Mesendoderm (in vitro differentiated cells): ENCODE measurements around the gene UNC50.

Experiments used
- DNase-seq: peaks from one replicate; pipeline ENCODE4 v3.0.0; 2013
- H2AK5ac ChIP-seq: 2 replicates; pipeline ENCODE4 v1.6.1; 2013; ENCODE audit warnings: low read length, inconsistent platforms
- H2BK120ac ChIP-seq: 2 replicates; pipeline ENCODE4 v1.6.1; 2013; ENCODE audit warnings: low read depth, mild to moderate bottlenecking, low read length, moderate library complexity, mixed read lengths
- H2BK15ac ChIP-seq: replicated peaks from 2 replicates; pipeline ENCODE4 v1.6.1; 2013; ENCODE audit warnings: low read depth, mild to moderate bottlenecking, moderate library complexity
- H2BK5ac ChIP-seq: 2 replicates; pipeline ENCODE4 v1.6.1; 2013; ENCODE audit warnings: low read length, inconsistent platforms
- H3K18ac ChIP-seq: 2 replicates; pipeline ENCODE4 v1.6.1; 2013; ENCODE audit warnings: mild to moderate bottlenecking, low read length, mixed read lengths
- H3K23ac ChIP-seq: one replicate; pipeline ENCODE4 v1.6.1; 2013; ENCODE audit warnings: low read length
- H3K27ac ChIP-seq: 2 replicates; pipeline ENCODE4 v1.5.1; 2013; ENCODE audit warnings: low read depth, mild to moderate bottlenecking, inconsistent platforms, low read length, moderate library complexity
- H3K27me3 ChIP-seq: 2 replicates; pipeline ENCODE4 v1.6.1; 2013; ENCODE audit warnings: low read length, control low read depth, mild to moderate bottlenecking, inconsistent platforms; ENCODE audit not compliant: insufficient read depth, poor library complexity
- H3K36me3 ChIP-seq: 2 replicates; pipeline ENCODE4 v1.6.1; 2013; ENCODE audit warnings: low read length, inconsistent platforms; ENCODE audit not compliant: control insufficient read depth, insufficient read depth
- H3K4ac ChIP-seq: one replicate; pipeline ENCODE4 v1.6.1; 2013; ENCODE audit warnings: low read depth, mild to moderate bottlenecking, low read length, moderate library complexity
- H3K4me1 ChIP-seq: 2 replicates; pipeline ENCODE4 v1.6.1; 2013; ENCODE audit warnings: low read depth, low read length, inconsistent platforms; ENCODE audit not compliant: control insufficient read depth
- H3K4me2 ChIP-seq: 2 replicates; pipeline ENCODE4 v1.6.1; 2013; ENCODE audit warnings: low read length
- H3K4me3 ChIP-seq: 2 replicates; pipeline ENCODE4 v1.5.1; 2013; ENCODE audit warnings: mild to moderate bottlenecking, low read length
- H3K56ac ChIP-seq: one replicate; pipeline ENCODE4 v1.6.1; 2013; ENCODE audit warnings: low read length
- H3K79me1 ChIP-seq: 2 replicates; pipeline ENCODE4 v1.6.1; 2013; ENCODE audit warnings: low read length, inconsistent platforms
- H3K79me2 ChIP-seq: 2 replicates; pipeline ENCODE4 v1.6.1; 2013; ENCODE audit warnings: mild to moderate bottlenecking, low read length; ENCODE audit not compliant: control insufficient read depth, insufficient read depth
- H3K9ac ChIP-seq: 2 replicates; pipeline ENCODE4 v1.6.1; 2013; ENCODE audit warnings: low read length, inconsistent platforms
- H4K5ac ChIP-seq: one replicate; pipeline ENCODE4 v1.6.1; 2013; ENCODE audit warnings: low read length
- H4K8ac ChIP-seq: one replicate; pipeline ENCODE4 v1.6.1; 2013; ENCODE audit warnings: low read depth, mild to moderate bottlenecking, control low read depth, low read length, moderate library complexity
- WGBS: extraction: QIAGEN DNeasy Blood & Tissue Kit; methylation state at CpG from one replicate; pipeline ENCODE4 v1.1.7; 2013; ENCODE audit warnings: low lambda C conversion rate, missing lambda C conversion rate; ENCODE audit not compliant: insufficient coverage; ENCODE audit errors: extremely low coverage; 5-methylcytosine and 5-hydroxymethylcytosine counted together

UNC50 gene

GRCh38 chr2:98649992-98650375 is 41.6 kb downstream of the UNC50 start:
- Histone ChIP-seq H3K56ac (no peak overlapping the region), H3K27ac (no peak overlapping the region), H3K79me2 (no peaks in the 10 kb centered on the region), H3K36me3 (no peaks in the 10 kb centered on the region), H3K23ac (no peak overlapping the region), H4K5ac (no peak overlapping the region), H2BK15ac (no peak overlapping the region), H3K27me3 (no peaks in the 10 kb centered on the region), H3K4me2 (no peak overlapping the region), H2BK5ac (no peak overlapping the region), H3K4me1 (peaks cover 2% of the 10 kb centered on the region), H4K8ac (no peak overlapping the region), H3K4me3 (no peak overlapping the region), H3K9ac (no peak overlapping the region), H3K4ac (no peak overlapping the region), H3K79me1 (no peaks in the 10 kb centered on the region), H2BK120ac (no peak overlapping the region), H3K18ac (no peak overlapping the region), H2AK5ac (no peak overlapping the region)
- no peak for DNase-seq
- no CpG with 5 or more reads among the region's 1 CpG for WGBS

- no peak overlapping the region for H3K27ac ChIP-seq
- no peak overlapping the region for H3K4ac ChIP-seq
- no peak overlapping the region for H3K4me3 ChIP-seq
- no peak overlapping the region for H3K4me2 ChIP-seq
- H2AK5ac ChIP-seq: no peak overlapping the region
- WGBS: no CpG with 5 or more reads among the region's 1 CpG
- no peak overlapping the region for H2BK5ac ChIP-seq
- no peak overlapping the region for H3K9ac ChIP-seq
- no peaks in the 10 kb centered on the region for H3K36me3 ChIP-seq
- no peak overlapping the region for H3K23ac ChIP-seq
- no peaks in the 10 kb centered on the region for H3K79me2 ChIP-seq
- no peak overlapping the region for H3K56ac ChIP-seq
- no peak overlapping the region for H3K18ac ChIP-seq
- H2BK15ac ChIP-seq: no peak overlapping the region
- no peak for DNase-seq
- no peak overlapping the region for H4K8ac ChIP-seq
- peaks cover 2% of the 10 kb centered on the region for H3K4me1 ChIP-seq
- no peak overlapping the region for H4K5ac ChIP-seq
- no peaks in the 10 kb centered on the region for H3K27me3 ChIP-seq
- no peak overlapping the region for H2BK120ac ChIP-seq
- H3K79me1 ChIP-seq: no peaks in the 10 kb centered on the region
Observed at GRCh38 chr2:98650998-98651397, 42.6 kb downstream of the UNC50 start.

- Histone ChIP-seq H3K4ac (no peak overlapping the region), H2AK5ac (no peak overlapping the region), H4K5ac (no peak overlapping the region), H3K23ac (no peak overlapping the region), H3K18ac (no peak overlapping the region), H3K79me2 (no peaks in the 10 kb centered on the region), H2BK120ac (no peak overlapping the region), H3K4me3 (no peak overlapping the region), H3K79me1 (no peaks in the 10 kb centered on the region), H3K9ac (no peak overlapping the region), H3K4me2 (no peak overlapping the region), H2BK5ac (no peak overlapping the region), H3K56ac (no peak overlapping the region), H3K4me1 (no peaks in the 10 kb centered on the region), H3K36me3 (no peaks in the 10 kb centered on the region), H2BK15ac (no peak overlapping the region), H3K27me3 (no peaks in the 10 kb centered on the region), H4K8ac (no peak overlapping the region), H3K27ac (no peak overlapping the region)
- WGBS: no CpG with 5 or more reads among the region's 3 CpGs
- DNase-seq: no peak
Observed at GRCh38 chr2:98654699-98655495, 46.5 kb downstream of the UNC50 start.

- Histone ChIP-seq H2BK15ac (no peak overlapping the region), H2AK5ac (no peak overlapping the region), H3K18ac (no peak overlapping the region), H3K79me2 (no peaks in the 10 kb centered on the region), H3K4ac (no peak overlapping the region), H3K56ac (no peak overlapping the region), H3K4me2 (no peak overlapping the region), H3K4me3 (no peak overlapping the region), H3K36me3 (no peaks in the 10 kb centered on the region), H3K79me1 (no peaks in the 10 kb centered on the region), H2BK5ac (no peak overlapping the region), H3K4me1 (no peaks in the 10 kb centered on the region), H3K27me3 (no peaks in the 10 kb centered on the region), H3K9ac (no peak overlapping the region), H4K5ac (no peak overlapping the region), H4K8ac (no peak overlapping the region), H3K27ac (no peak overlapping the region), H2BK120ac (no peak overlapping the region), H3K23ac (no peak overlapping the region)
- no CpG with 5 or more reads among the region's 4 CpGs for WGBS
- no peak for DNase-seq
Observed at GRCh38 chr2:98656800-98657199, 48.4 kb downstream of the UNC50 start.

GRCh38 chr2:98658816-98659490 is 50.6 kb downstream of the UNC50 start:
- Histone ChIP-seq H3K23ac (no peak overlapping the region), H3K27ac (no peak overlapping the region), H3K56ac (no peak overlapping the region), H2BK5ac (no peak overlapping the region), H2BK120ac (no peak overlapping the region), H4K5ac (no peak overlapping the region), H3K79me1 (no peaks in the 10 kb centered on the region), H3K36me3 (no peaks in the 10 kb centered on the region), H3K4me2 (no peak overlapping the region), H3K4me3 (no peak overlapping the region), H3K9ac (no peak overlapping the region), H3K79me2 (no peaks in the 10 kb centered on the region), H3K27me3 (no peaks in the 10 kb centered on the region), H3K18ac (no peak overlapping the region), H2BK15ac (no peak overlapping the region), H3K4me1 (no peaks in the 10 kb centered on the region), H4K8ac (no peak overlapping the region), H3K4ac (no peak overlapping the region), H2AK5ac (no peak overlapping the region)
- no CpG with 5 or more reads among the region's 4 CpGs for WGBS
- no peak for DNase-seq
